GM12878 (cell line): ENCODE data around the gene ALOX12B. TPM values are rescaled to one million over a fixed set of nuclear protein-coding genes. Genes with fewer than 3 reads are reported as not detected.

Experiments
- ATAC-seq: fragments of 200-7000 bp; cut with Tn5 transposase; 3 replicates; pipeline ENCODE4 v1.9.1; 2020; ENCODE audit warnings: mild to moderate bottlenecking, moderate library complexity
- BruUV-seq: library from RNA; stranded (reverse); fragments of 400-500 nt; replicated peaks from 2 replicates; lab custom pipeline; 2021; lab: Mats Ljungman, UMichigan
- CTCF ChIA-PET: fragments of 300-600 bp; sonication (Branson Sonifier 250); formaldehyde crosslinking; extraction: SDS; loops from one replicate; lab custom pipeline; 2021; ENCODE audit warnings: inconsistent platforms; lab: Yijun Ruan, JAX
- POLR2A ChIA-PET: fragments of 350-600 bp; formaldehyde crosslinking; extraction: SDS; loops from one replicate; lab custom pipeline; 2021; ENCODE audit warnings: inconsistent platforms; lab: Charles Lee
- RAD21 ChIA-PET: fragments of 300-600 bp; sonication (Branson Sonifier 250); formaldehyde crosslinking; loops from one replicate; lab custom pipeline; 2023; ENCODE audit warnings: antibody characterized with exemption; ENCODE audit not compliant: unreplicated experiment; lab: Charles Lee
- SMC1A ChIA-PET: fragments of 300-600 bp; sonication (Branson Sonifier 250); formaldehyde crosslinking; loops from one replicate; lab custom pipeline; 2023; ENCODE audit not compliant: unreplicated experiment, uncharacterized antibody; lab: Charles Lee
- DNase-seq: peaks from one replicate; pipeline ENCODE4 v3.0.0-alpha.2; 2011; ENCODE audit warnings: low read depth, low spot score
- FAIRE-seq: peaks from 3 replicates; lab custom pipeline; 2011; peaks lifted over from hg19 to GRCh38; lab: Jason Lieb, UNC
- H2AFZ ChIP-seq: 2 replicates; pipeline ENCODE4 v1.6.0; 2011; ENCODE audit warnings: low read depth, low read length, control low read depth; ENCODE audit not compliant: control insufficient read depth
- H3K27ac ChIP-seq: 2 replicates; pipeline ENCODE4 v1.5.1; 2011; ENCODE audit warnings: control low read depth; ENCODE audit not compliant: control insufficient read depth, insufficient read depth
- H3K27me3 ChIP-seq, 2 experiments: replicated peaks in 1 of 2; 2 replicates each; pipeline versions ENCODE4 v1.6.0 to v1.6.1; 2011; ENCODE audit warnings: low read length in 1 of 2; ENCODE audit not compliant: control insufficient read depth in 2 of 2, insufficient read depth in 2 of 2
- H3K36me3 ChIP-seq, 2 experiments: 2 replicates each; pipeline ENCODE4 v1.5.1; 2011; ENCODE audit warnings: low read length in 1 of 2; ENCODE audit not compliant: control insufficient read depth in 2 of 2, insufficient read depth in 2 of 2
- H3K4me1 ChIP-seq: 2 replicates; pipeline ENCODE4 v1.6.1; 2011; ENCODE audit warnings: mild to moderate bottlenecking, low read length, moderate library complexity, mixed read lengths; ENCODE audit not compliant: control insufficient read depth, insufficient read depth
- H3K4me2 ChIP-seq: 2 replicates; pipeline ENCODE4 v1.6.0; 2011; ENCODE audit warnings: control low read depth; ENCODE audit not compliant: control insufficient read depth, insufficient read depth
- H3K4me3 ChIP-seq: fragments of 200-600 bp; sonication (generic); 2 replicates; pipeline ENCODE4 v1.5.1; 2016
- H3K79me2 ChIP-seq: 2 replicates; pipeline ENCODE4 v1.6.0; 2011; ENCODE audit warnings: low read length; ENCODE audit not compliant: control insufficient read depth, insufficient read depth
- H3K9ac ChIP-seq: 2 replicates; pipeline ENCODE4 v1.8.0; 2011; ENCODE audit warnings: low read length, control low read depth, mixed read lengths; ENCODE audit not compliant: control insufficient read depth, insufficient read depth
- H3K9me3 ChIP-seq: replicated peaks from 3 replicates; pipeline ENCODE4 v1.5.1; 2011; ENCODE audit warnings: mild to moderate bottlenecking, low read length; ENCODE audit not compliant: control insufficient read depth, insufficient read depth
- H4K20me1 ChIP-seq: 2 replicates; pipeline ENCODE4 v1.6.0; 2011; ENCODE audit not compliant: control insufficient read depth, insufficient read depth
- BCL11A ChIP-seq: IDR thresholded peaks from 2 replicates; pipeline ENCODE4 v1.6.1; 2011; ENCODE audit warnings: low read depth, low read length
- CUX1 ChIP-seq: IDR thresholded peaks from 2 replicates; pipeline ENCODE4 v1.6.1; 2012; ENCODE audit warnings: improper control_type of control experiment, low read depth, low read length; ENCODE audit not compliant: insufficient replicate concordance
- MTA3 ChIP-seq: IDR thresholded peaks from 2 replicates; pipeline ENCODE4 v1.6.1; 2012; ENCODE audit warnings: low read length, inconsistent platforms, borderline replicate concordance
- NFYA ChIP-seq: IDR thresholded peaks from 2 replicates; pipeline ENCODE4 v1.6.1; 2011; ENCODE audit warnings: low read depth, mild to moderate bottlenecking, low read length, improper control_type of control experiment, borderline replicate concordance
- RAD21 ChIP-seq: IDR thresholded peaks from 2 replicates; pipeline ENCODE4 v1.6.1; 2011; ENCODE audit warnings: mild to moderate bottlenecking, low read depth, low read length, moderate library complexity; ENCODE audit not compliant: insufficient read depth
- STAT1 ChIP-seq: fragments of 450-650 bp; conservative IDR thresholded peaks from 2 replicates; pipeline ENCODE4 v1.6.1; 2014; ENCODE audit warnings: antibody characterized with exemption, mild to moderate bottlenecking
- TBL1XR1 ChIP-seq: IDR thresholded peaks from 2 replicates; pipeline ENCODE4 v1.6.1; 2012; ENCODE audit warnings: low read depth, low read length, improper control_type of control experiment
- YY1 ChIP-seq: IDR thresholded peaks from 2 replicates; pipeline ENCODE4 v1.6.1; 2011; ENCODE audit warnings: low read depth, mild to moderate bottlenecking, low read length
- ZNF207 ChIP-seq: fragments of 450-650 bp; IDR thresholded peaks from 2 replicates; pipeline ENCODE4 v1.6.1; 2014; ENCODE audit warnings: antibody characterized with exemption, mild to moderate bottlenecking, borderline replicate concordance
- WGBS: methylation state at CpG from one replicate; pipeline ENCODE4 v1.1.6; 2016; ENCODE audit warnings: low lambda C conversion rate; ENCODE audit not compliant: insufficient replicate concordance, insufficient coverage; ENCODE audit errors: missing lambda C conversion rate; 5-methylcytosine and 5-hydroxymethylcytosine counted together
- in situ Hi-C: fragments of 300-500 bp; cut with MboI; formaldehyde crosslinking; loops from 9 replicates; pipeline ENCODE4 v1.14.3; 2018; ENCODE audit warnings: mixed read lengths
- intact Hi-C: fragments of 100-400 bp; cut with micrococcal nuclease; formaldehyde crosslinking; loops from one replicate; pipeline ENCODE4 v1.14.2; 2022; ENCODE audit not compliant: unreplicated experiment
- polyA plus RNA-seq, 11 experiments: library from polyadenylated mRNA; depleted of rRNA in 4 of 11; unstranded in 6 of 11; stranded (reverse) in 5 of 11; fragments of >200 nt; fragmentation: Nextera tagmentation in 4 of 11; fragmentation: Illumina TruSeq in 1 of 11; extraction: Ambion mirVana in 4 of 11; extraction: Trizol in 1 of 11; gene quantifications; 1 replicate in 1 of 11; 2 replicates in 10 of 11; pipeline versions ENCODE4 v1.2.1 to v1.2.3, GENCODE V29; 2011 to 2016; ENCODE audit warnings: inconsistent platforms in 2 of 11, missing spikeins in 2 of 11, low read depth in 1 of 11
- total RNA-seq, 4 experiments: library from RNA; depleted of rRNA in 3 of 4; stranded (reverse); fragments of >200 nt in 3 of 4; fragmentation: Illumina TruSeq in 1 of 4; extraction: Trizol in 1 of 4; gene quantifications; 2 replicates each; pipeline versions ENCODE4 v1.2.1 to v1.2.3, GENCODE V29; 2013 to 2021

ALOX12B gene
- total and polyA plus RNA-seq, 10 of the 15 experiments (the other 5 are each of a cell fraction or from before 2014, with no cell fraction given): 0.17 to 0.54 TPM; not detected in 8

- H3K9ac ChIP-seq: no peak overlapping the region
- H3K36me3 ChIP-seq: no peaks in the 10 kb centered on the region
- TF ChIP-seq TBL1XR1: no peak
- no peak for TF ChIP-seq BCL11A
- TF ChIP-seq YY1: peak; percentile 52; the same call in 1 of the 2 replicates
- BruUV-seq: no TSS peak
- no peaks in the 10 kb centered on the region for H4K20me1 ChIP-seq
- no peaks in the 10 kb centered on the region for H3K79me2 ChIP-seq
- H3K27ac ChIP-seq: no peak overlapping the region
- ChIA-PET POLR2A (interaction anchor here (0.6 to 1.3 kb wide), 2 partner anchors 21 to 109 kb away, joined by 3 read pairs; partner anchors contain the start of genes CNTROB and TRAPPC1), RAD21 (interaction anchor here (0.8 to 3.0 kb wide), 17 partner anchors 11 to 299 kb away, joined by 3 to 24 read pairs (median 4); partner anchors contain the start of genes GUCY2D, RNF227 and SLC25A35), SMC1A (interaction anchor here (0.6 to 3.1 kb wide), 20 partner anchors 10 to 298 kb away, joined by 3 to 32 read pairs (median 4); partner anchors contain the start of genes GUCY2D and RANGRF), CTCF (interaction anchor here (0.6 to 6.7 kb wide), 36 partner anchors 10 to 901 kb away, joined by 3 to 79 read pairs (median 4); partner anchors contain the start of genes CNTROB, CYB5D1, GUCY2D and NAA38)
- intact Hi-C loops: loop anchor here (2.0 to 5.0 kb wide), 3 partner anchors 129 to 300 kb away; no protein-coding TSS in a partner anchor
- DNase-seq: no peak
- H3K9me3 ChIP-seq: no peaks in the 10 kb centered on the region
- no peak overlapping the region for H2AFZ ChIP-seq
- no peak overlapping the region for H3K4me3 ChIP-seq
- in situ Hi-C loops: loop anchor here (5.0 kb wide), 1 partner anchor 130 kb away; no protein-coding TSS in a partner anchor
- no peak overlapping the region for H3K4me2 ChIP-seq
- H3K27me3 ChIP-seq: peaks cover 0 to 3% of the 10 kb centered on the region in 2 experiments; a peak in 2 of 4 replicates
- no peak for FAIRE-seq
- ATAC-seq: peak; percentile 67
- H3K4me1 ChIP-seq: no peaks in the 10 kb centered on the region
Observed at GRCh38 chr17:8041979-8042378, 45.5 kb downstream of the ALOX12B start.

GRCh38 chr17:8041249-8041928 is 46.1 kb downstream of the ALOX12B start:
- Histone ChIP-seq H3K27ac (no peak overlapping the region), H3K4me2 (no peak overlapping the region), H3K9me3 (no peaks in the 10 kb centered on the region), H3K36me3 (no peaks in the 10 kb centered on the region), H4K20me1 (no peaks in the 10 kb centered on the region), H2AFZ (no peak overlapping the region), H3K27me3 (peaks cover 0 to 3% of the 10 kb centered on the region in 2 experiments; a peak in 2 of 4 replicates), H3K79me2 (no peaks in the 10 kb centered on the region), H3K4me1 (no peaks in the 10 kb centered on the region), H3K9ac (no peak overlapping the region), H3K4me3 (no peak overlapping the region)
- WGBS: 19% methylated on average over 8 of the region's 8 CpGs
- DNase-seq (no peak), ATAC-seq (peak; percentile 80), FAIRE-seq (no peak)
- ChIA-PET CTCF (interaction anchor here (0.6 to 6.7 kb wide), 39 partner anchors 9 to 900 kb away, joined by 3 to 79 read pairs (median 4); partner anchors contain the start of genes CNTROB, CYB5D1, GUCY2D and NAA38), RAD21 (interaction anchor here (0.6 to 3.0 kb wide), 19 partner anchors 10 to 298 kb away, joined by 3 to 24 read pairs (median 4); partner anchors contain the start of genes GUCY2D, RNF227 and SLC25A35), SMC1A (interaction anchor here (0.6 to 3.1 kb wide), 22 partner anchors 9 to 297 kb away, joined by 3 to 32 read pairs (median 4); partner anchors contain the start of genes GUCY2D and RANGRF), POLR2A (interaction anchor here (1.3 kb wide), 1 partner anchor 109 kb away, joined by 3 read pairs; the partner anchor contains the start of genes CNTROB and TRAPPC1)
- in situ Hi-C loops (loop anchor here (5.0 kb wide), 1 partner anchor 129 kb away; no protein-coding TSS in a partner anchor), intact Hi-C loops (loop anchor here (2.0 to 5.0 kb wide), 3 partner anchors 129 to 299 kb away; no protein-coding TSS in a partner anchor)
- no TSS peak for BruUV-seq
- TF ChIP-seq CUX1 (no peak), RAD21 (peak; percentile 78), STAT1 (no peak), ZNF207 (0 out of 2 replicates have a peak, but pooled peaks have one; percentile 42), NFYA (no peak), MTA3 (no peak)
